Stimulated activated effector memory CD8-positive, alpha-beta T cell treated with anti-CD3 and anti-CD28 coated beads, Interleukin-12 subunit alpha, Interleukin-12 subunit beta, amount 100 ng/mL, for 72 hours (primary cell): ENCODE data around the gene PRKAG3.
A peak's percentile ranks its signal among the peaks of the same experiment; 100 is the strongest.
"Not testable (repeated sequence)": the region's sequence is repeated elsewhere in the genome, so short reads cannot be mapped to it uniquely, and the experiment has no call there.

Experiments used
- ATAC-seq: fragments of 150-1000 bp; cut with Tn5 transposase; 2 replicates; pipeline ENCODE4 v1.10.0; 2021
- DNase-seq, 2 donors: peaks; one replicate each; pipeline ENCODE4 v3.0.0; 2021 to 2022; ENCODE audit warnings: low spot score in 2 of 2
- H3K27ac Mint-ChIP-seq: one replicate; pipeline ENCODE4 v1.8.0; 2022; ENCODE audit warnings: mild to moderate bottlenecking, mixed read lengths
- H3K36me3 Mint-ChIP-seq: one replicate; pipeline ENCODE4 v1.8.0; 2022; ENCODE audit warnings: mild to moderate bottlenecking, mixed read lengths
- H3K4me1 Mint-ChIP-seq: one replicate; pipeline ENCODE4 v1.8.0; 2022; ENCODE audit warnings: mixed read lengths
- H3K4me3 Mint-ChIP-seq: one replicate; pipeline ENCODE4 v1.8.0; 2022; ENCODE audit warnings: mild to moderate bottlenecking, mixed read lengths
- H3K9me3 Mint-ChIP-seq: one replicate; pipeline ENCODE4 v1.8.0; 2022; ENCODE audit warnings: mixed read lengths

Gene PRKAG3

GRCh38 chr2:218856896-218857243 lies 25.3 kb upstream of the PRKAG3 start:
- no peak overlapping the region for H3K4me3 Mint-ChIP-seq
- DNase-seq, result no peak
- H3K4me1 Mint-ChIP-seq, result peaks cover 26% of the 10 kb centered on the region
- no peak for ATAC-seq
- no peaks in the 10 kb centered on the region for H3K9me3 Mint-ChIP-seq
- no peak overlapping the region for H3K27ac Mint-ChIP-seq
- H3K36me3 Mint-ChIP-seq, result no peaks in the 10 kb centered on the region

DNA sequence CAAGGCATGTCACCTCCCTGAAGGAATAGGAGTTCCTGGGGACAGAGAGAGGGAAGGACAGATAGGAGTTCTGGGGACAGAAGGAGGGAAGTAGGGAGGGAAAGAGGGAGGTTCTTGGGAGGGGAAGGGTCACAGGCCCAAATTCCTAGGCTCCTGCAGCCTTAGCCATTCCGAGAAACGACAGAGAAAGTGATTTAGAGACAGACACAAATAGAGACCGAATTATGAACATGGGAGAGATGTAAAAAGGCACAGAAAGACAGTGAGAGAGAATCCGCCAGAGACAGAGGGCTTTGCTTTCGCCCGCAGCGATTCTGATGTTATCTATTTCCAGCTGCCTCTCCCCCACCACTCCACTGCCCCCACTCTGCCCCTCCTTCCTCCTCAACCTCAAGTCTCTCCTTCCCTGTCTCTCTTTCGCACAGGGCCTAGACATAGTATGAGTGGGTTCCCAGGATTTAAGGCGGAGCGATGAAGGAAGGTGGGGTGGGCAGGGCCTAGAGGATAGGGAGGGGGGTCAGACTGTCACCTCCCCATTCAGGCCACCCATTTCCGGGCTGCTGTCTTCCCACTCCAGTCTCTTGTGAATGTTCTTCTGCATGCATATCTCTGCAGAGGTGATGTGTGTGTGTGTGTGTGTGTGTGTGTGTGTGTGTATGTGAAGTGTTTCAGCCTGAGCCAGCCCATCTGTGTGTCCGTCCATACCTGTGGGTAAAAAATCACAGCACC lies 24.7 kb upstream of the PRKAG3 start:
- ATAC-seq, result no peak
- Mint-ChIP-seq H3K4me1 (peaks cover 26% of the 10 kb centered on the region), H3K36me3 (no peaks in the 10 kb centered on the region), H3K27ac (no peak overlapping the region), H3K4me3 (no peak overlapping the region), H3K9me3 (no peaks in the 10 kb centered on the region)
- no peak for DNase-seq

DNA sequence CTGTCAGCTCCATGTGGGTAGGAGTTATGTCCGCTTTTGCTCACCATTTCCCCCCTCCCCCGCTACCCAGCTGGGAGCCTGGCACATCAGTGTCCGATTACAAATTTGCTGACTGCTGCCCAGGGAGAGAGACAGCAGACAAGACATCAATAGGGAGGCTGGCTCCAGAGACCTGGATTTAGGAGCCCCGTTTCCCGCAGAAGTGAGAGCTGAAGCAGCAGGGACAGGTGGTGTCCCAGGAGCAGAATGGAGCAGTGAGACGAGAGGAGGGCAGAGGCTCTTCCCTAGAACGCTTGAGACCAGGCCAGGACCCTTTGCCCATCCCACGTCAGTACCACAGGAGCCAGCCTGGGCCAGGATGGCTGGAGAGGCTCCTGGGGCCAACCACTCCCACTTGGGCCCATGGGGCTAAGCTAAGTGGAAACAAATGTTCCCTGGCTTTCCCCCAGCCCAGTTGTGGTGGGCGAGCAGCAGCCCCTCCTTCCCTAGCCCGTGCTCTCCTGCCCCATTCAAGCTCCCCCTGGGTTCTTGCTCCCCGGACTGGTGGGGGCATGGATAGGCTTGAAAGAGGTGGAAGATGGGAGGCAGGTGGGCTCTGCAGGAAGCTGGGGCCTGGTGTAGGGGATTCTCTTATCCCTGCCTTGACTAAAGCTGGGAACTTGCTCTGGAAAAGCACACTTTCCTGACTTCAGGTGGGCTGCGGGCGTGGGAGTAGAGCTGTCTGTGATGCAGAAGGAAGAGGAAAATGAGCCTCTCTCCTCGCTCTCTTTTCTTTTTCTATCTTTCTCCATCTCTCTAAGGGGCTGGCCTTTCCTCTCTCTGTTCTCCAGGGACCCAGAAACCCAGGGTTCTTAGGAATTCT lies 23.9 kb upstream of the PRKAG3 start:
- H3K27ac Mint-ChIP-seq, result no peak overlapping the region
- ATAC-seq, result no peak
- DNase-seq, result no peak

DNA sequence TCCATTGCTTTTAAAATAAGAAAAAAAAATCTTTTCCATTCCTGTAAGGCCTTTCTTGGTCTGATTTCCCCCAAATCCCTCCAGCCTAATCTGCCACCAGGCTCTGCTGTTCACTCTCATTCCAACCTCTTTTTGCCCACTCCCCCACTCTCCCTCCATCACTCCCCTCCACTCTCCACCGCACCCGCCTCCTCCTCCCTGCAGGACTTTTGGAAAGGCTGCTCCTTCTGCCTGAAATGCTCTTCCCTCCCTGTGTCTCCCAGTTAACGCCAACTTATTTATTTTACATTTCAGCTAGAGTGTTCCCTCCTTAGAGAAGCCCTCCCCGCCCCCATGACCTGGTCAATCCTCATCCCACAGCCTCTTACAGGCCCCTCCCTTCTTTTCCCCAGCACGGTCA lies 23.3 kb upstream of the PRKAG3 start:
- Mint-ChIP-seq H3K9me3 (no peaks in the 10 kb centered on the region), H3K4me1 (peaks cover 13% of the 10 kb centered on the region)

More for the DNA sequence above, 23.9 kb upstream of the PRKAG3 start:
- no peaks in the 10 kb centered on the region for H3K9me3 Mint-ChIP-seq
- H3K4me1 Mint-ChIP-seq, result peaks cover 20% of the 10 kb centered on the region
- H3K4me3 Mint-ChIP-seq, result no peak overlapping the region
- no peaks in the 10 kb centered on the region for H3K36me3 Mint-ChIP-seq

DNA sequence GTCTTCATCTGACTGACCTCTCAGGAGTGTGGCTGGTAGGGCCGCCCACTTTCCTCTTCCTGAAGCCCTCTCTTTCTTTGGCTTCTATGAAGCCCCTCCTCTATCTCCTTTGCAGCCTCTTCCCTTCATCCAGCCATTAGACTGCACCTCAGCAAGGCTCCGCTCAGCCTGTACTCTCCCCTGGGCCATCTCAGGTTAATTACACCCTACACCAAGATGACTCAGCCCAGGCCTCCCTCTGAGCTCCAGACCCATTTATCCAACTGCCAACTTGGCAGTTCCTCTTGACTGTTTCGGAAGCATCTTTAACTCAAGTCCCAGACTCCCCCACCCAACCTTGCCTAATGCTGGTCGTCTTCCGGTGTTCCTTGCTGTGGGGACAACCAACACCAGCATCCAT lies 22.2 kb upstream of the PRKAG3 start:
- no peaks in the 10 kb centered on the region for H3K36me3 Mint-ChIP-seq
- no peak overlapping the region for H3K4me3 Mint-ChIP-seq
- no peak overlapping the region for H3K27ac Mint-ChIP-seq
- ATAC-seq (no peak), DNase-seq (no peak)
- no peaks in the 10 kb centered on the region for H3K9me3 Mint-ChIP-seq
- peaks cover 13% of the 10 kb centered on the region for H3K4me1 Mint-ChIP-seq

More for the DNA sequence above, 23.3 kb upstream of the PRKAG3 start:
- Mint-ChIP-seq H3K4me3 (no peak overlapping the region), H3K27ac (no peak overlapping the region), H3K36me3 (no peaks in the 10 kb centered on the region)
- ATAC-seq (no peak), DNase-seq (no peak)

DNA sequence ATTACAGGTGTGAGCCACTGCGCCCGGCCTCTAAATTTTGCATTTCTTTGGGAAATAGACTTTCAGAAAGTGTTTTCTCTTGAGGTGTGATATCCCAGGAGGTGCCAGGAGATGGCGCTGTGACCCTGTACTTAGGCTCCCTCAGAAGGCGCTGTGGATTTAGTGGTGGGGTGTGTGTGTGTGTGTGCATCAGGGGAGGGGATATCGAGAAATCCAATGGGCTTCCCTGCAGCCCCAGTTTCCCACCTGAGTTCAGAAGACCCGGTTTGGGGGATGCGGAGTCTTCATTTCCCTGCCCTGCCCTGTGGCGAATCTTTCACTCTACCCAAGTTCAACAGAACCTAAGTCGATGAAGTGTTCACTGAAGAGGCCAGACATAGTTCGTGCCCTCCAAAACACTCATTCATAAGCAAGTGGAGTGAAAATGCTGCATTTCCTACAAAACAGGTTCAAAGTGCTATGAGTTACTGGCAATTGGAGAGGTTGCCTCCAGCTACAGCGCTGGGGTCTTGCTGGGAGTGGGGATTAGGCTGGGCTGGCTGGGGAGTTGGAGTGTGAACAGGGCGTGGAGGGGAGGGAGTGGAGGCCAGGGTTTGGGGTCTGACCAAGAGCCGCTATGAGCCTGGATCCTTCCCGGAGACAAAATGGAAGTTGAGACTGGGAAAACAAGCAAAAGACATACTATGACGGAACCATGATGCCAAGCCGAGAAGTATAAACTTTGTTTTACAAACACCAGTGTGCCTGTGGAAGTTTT lies 21.5 kb upstream of the PRKAG3 start:
- DNase-seq (peak; percentile 41 to 83), ATAC-seq (peak; percentile 67)
- Mint-ChIP-seq H3K36me3 (no peaks in the 10 kb centered on the region), H3K4me1 (peaks cover 13% of the 10 kb centered on the region), H3K27ac (no peak overlapping the region), H3K9me3 (no peaks in the 10 kb centered on the region), H3K4me3 (no peak overlapping the region)

DNA sequence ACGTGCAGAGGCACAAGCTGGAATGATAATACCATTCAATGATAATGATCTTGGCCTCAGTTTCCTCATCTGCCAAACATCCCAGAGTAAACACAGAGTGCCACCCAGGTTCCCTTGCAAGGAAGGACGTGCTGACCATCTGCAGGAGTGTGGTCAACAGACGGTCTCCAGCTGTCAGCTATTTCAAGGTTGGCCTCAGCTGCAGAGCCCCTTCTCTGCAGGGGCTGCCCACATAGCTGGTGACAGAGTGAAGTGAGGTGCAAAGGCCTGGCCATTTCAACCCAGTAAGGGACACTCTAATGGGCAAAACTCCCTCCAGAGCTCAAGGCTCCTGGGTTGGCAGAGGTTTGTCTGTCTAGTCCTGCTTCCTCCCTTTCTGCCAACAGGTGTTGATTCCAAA lies 19.7 kb upstream of the PRKAG3 start:
- no peak overlapping the region for H3K4me3 Mint-ChIP-seq

GRCh38 chr2:218850796-218851195 lies 19.2 kb upstream of the PRKAG3 start:
- Mint-ChIP-seq H3K4me3 (no peak overlapping the region), H3K27ac (no peak overlapping the region), H3K9me3 (no peaks in the 10 kb centered on the region), H3K4me1 (no peaks in the 10 kb centered on the region), H3K36me3 (no peaks in the 10 kb centered on the region)
- DNase-seq (no peak), ATAC-seq (no peak)

More for the DNA sequence above, 19.7 kb upstream of the PRKAG3 start:
- H3K36me3 Mint-ChIP-seq, result no peaks in the 10 kb centered on the region
- no peak for ATAC-seq
- H3K9me3 Mint-ChIP-seq, result no peaks in the 10 kb centered on the region
- no peak overlapping the region for H3K27ac Mint-ChIP-seq
- peaks cover 5% of the 10 kb centered on the region for H3K4me1 Mint-ChIP-seq
- no peak for DNase-seq

DNA sequence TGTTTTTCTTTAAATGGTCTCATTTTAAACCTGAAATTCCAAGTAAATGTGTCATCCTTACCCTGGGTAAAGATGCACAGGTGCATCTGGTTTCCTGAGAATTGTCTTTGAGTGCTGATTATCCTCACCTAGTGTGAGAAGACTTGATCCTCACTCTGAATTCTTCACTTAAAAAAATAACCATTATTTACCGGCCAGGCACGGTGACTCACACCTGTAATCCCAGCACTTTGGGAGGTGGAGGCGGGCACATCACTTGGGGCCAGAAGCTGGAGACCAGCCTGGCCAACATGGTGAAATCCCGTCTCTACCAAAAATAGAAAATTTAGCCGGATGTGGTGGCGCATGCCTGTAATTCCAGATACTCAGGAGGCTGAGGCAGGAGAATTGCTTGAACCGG lies 18.1 kb upstream of the PRKAG3 start:
- no peak overlapping the region for H3K4me3 Mint-ChIP-seq
- H3K9me3 Mint-ChIP-seq, result no peaks in the 10 kb centered on the region
- DNase-seq (no peak), ATAC-seq (no peak)
- H3K36me3 Mint-ChIP-seq, result no peaks in the 10 kb centered on the region
- H3K4me1 Mint-ChIP-seq, result no peaks in the 10 kb centered on the region
- no peak overlapping the region for H3K27ac Mint-ChIP-seq

DNA sequence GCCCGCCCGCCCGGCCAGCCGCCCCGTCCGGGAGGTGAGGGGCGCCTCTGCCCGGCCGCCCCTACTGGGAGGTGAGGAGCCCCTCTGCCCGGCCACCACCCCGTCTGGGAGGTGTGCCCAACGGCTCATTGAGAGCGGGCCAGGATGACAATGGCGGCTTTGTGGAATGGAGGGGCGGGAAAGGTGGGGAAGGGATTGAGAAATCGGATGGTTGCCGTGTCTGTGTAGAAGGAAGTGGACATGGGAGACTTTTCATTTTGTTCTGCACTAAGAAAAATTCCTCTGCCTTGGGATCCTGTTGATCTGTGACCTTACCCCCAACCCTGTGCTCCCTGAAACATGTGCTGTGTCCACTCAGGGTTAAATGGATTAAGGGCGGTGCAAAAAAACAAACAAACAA lies 15.4 kb upstream of the PRKAG3 start:
- H3K36me3 Mint-ChIP-seq, H3K4me1 Mint-ChIP-seq, DNase-seq, H3K4me3 Mint-ChIP-seq, H3K27ac Mint-ChIP-seq, H3K9me3 Mint-ChIP-seq, ATAC-seq: not testable (repeated sequence)

DNA sequence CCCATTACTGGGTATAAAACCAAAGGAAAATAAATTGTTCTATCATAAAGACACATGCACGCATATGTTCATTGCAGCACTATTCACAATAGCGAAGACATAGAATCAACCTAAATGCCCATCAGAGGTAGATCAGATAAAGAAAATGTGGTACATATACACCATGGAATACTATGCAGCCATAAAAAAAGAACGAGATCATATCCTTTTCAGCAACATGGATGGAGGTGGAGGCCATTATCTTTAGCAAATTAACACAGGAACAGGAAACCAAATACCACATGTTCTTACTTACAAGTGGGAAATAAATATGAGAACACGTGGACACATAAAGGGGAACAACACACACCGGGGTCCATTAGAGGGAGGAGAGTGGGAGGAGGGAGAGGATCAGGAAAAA lies 12.7 kb upstream of the PRKAG3 start:
- not testable (repeated sequence) for H3K27ac Mint-ChIP-seq, DNase-seq, H3K9me3 Mint-ChIP-seq, ATAC-seq, H3K4me3 Mint-ChIP-seq, H3K36me3 Mint-ChIP-seq, H3K4me1 Mint-ChIP-seq

DNA sequence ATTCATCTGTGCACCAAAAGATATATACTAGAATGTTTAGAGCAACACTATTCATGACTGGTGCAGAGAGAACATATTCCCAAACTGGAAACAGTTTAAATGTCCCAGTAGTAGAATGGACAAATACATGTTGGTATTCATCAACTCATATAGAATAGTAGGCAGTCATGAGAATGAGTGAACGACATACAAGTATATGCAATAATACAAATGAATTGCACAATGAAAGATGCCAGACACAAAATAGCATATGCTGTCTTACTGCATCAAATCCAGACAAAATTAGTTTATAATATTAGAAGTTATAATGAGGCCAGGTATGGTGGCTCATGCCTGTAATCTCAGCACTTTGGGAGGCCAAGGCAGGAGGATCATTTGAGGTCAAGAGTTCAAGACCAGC lies 8.3 kb upstream of the PRKAG3 start:
- H3K4me1 Mint-ChIP-seq, result no peaks in the 10 kb centered on the region
- H3K9me3 Mint-ChIP-seq, result peaks cover 7% of the 10 kb centered on the region
- no peak for ATAC-seq
- no peak overlapping the region for H3K4me3 Mint-ChIP-seq
- no peak for DNase-seq
- H3K36me3 Mint-ChIP-seq, result no peaks in the 10 kb centered on the region
- no peak overlapping the region for H3K27ac Mint-ChIP-seq

- Mint-ChIP-seq H3K9me3 (peaks cover 7% of the 10 kb centered on the region), H3K36me3 (no peaks in the 10 kb centered on the region), H3K4me3 (no peak overlapping the region), H3K27ac (peak overlapping the region; percentile 5), H3K4me1 (no peaks in the 10 kb centered on the region)
- ATAC-seq (no peak), DNase-seq (no peak)
Observed at GRCh38 chr2:218839430-218839829, 7.8 kb upstream of the PRKAG3 start.

GRCh38 chr2:218837495-218837894 lies 5.9 kb upstream of the PRKAG3 start:
- peaks cover 7% of the 10 kb centered on the region for H3K9me3 Mint-ChIP-seq
- H3K4me3 Mint-ChIP-seq, result no peak overlapping the region
- no peak overlapping the region for H3K27ac Mint-ChIP-seq
- no peak for ATAC-seq
- H3K36me3 Mint-ChIP-seq, result no peaks in the 10 kb centered on the region
- DNase-seq, result no peak
- H3K4me1 Mint-ChIP-seq, result no peaks in the 10 kb centered on the region

DNA sequence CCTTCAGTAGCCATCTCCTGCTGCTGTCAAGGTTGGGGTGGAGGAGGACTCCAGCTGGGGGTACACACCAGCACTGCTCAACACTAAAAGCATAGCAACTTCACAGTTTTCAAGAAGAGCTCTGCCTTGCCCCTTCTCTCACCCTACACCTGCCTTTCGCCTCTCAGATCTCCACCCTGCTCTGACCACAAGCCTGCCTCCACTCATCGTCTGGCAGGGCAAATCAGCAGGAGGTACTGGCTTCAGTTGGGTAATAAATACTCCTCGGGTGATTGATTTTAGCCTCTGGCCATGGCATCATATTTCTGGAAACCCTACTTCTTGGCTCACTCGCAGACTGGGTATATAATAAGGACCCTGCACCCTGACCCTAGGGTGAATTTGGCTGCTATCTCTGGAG lies 3.1 kb upstream of the PRKAG3 start:
- no peak overlapping the region for H3K4me3 Mint-ChIP-seq

More for the DNA sequence above, 3.1 kb upstream of the PRKAG3 start:
- Mint-ChIP-seq H3K36me3 (no peaks in the 10 kb centered on the region), H3K9me3 (peaks cover 7% of the 10 kb centered on the region), H3K27ac (no peak overlapping the region), H3K4me1 (no peaks in the 10 kb centered on the region)
- no peak for ATAC-seq
- no peak for DNase-seq
